GM19351 (cell line): ENCODE measurements around the gene ELMO1.

Experiments used
- ATAC-seq: cut with Tn5 transposase; IDR thresholded peaks from one replicate; pipeline ENCODE4 v1.9.1; 2021; ENCODE audit warnings: mild to moderate bottlenecking, moderate library complexity; ENCODE audit not compliant: unreplicated experiment

Gene ELMO1

GRCh38 chr7:37320140-37320847 is 128.4 kb downstream of the ELMO1 start:
- no peak for ATAC-seq

- no peak for ATAC-seq
These were observed 130.1 kb downstream of the ELMO1 start for GRCh38 chr7:37318541-37318940.

GRCh38 chr7:37315772-37316715 is 132.6 kb downstream of the ELMO1 start:
- no peak for ATAC-seq

GRCh38 chr7:37312608-37313007 is 136.1 kb downstream of the ELMO1 start:
- ATAC-seq = no peak

- peak; percentile 62 for ATAC-seq
These were observed 137.3 kb downstream of the ELMO1 start for GRCh38 chr7:37311355-37311754.

GRCh38 chr7:37310327-37311080 is 138.2 kb downstream of the ELMO1 start:
- no peak for ATAC-seq

- ATAC-seq = no peak
These were observed 139.2 kb downstream of the ELMO1 start for GRCh38 chr7:37309493-37309892.

- no peak for ATAC-seq
These were observed 143.7 kb downstream of the ELMO1 start for GRCh38 chr7:37304921-37305320.

- no peak for ATAC-seq
These were observed 151.1 kb downstream of the ELMO1 start for GRCh38 chr7:37297546-37297945.

- no peak for ATAC-seq
These were observed 153.3 kb downstream of the ELMO1 start for GRCh38 chr7:37295401-37295800.

GRCh38 chr7:37290731-37291130 is 157.9 kb downstream of the ELMO1 start:
- no peak for ATAC-seq

- ATAC-seq = no peak
These were observed 158.9 kb downstream of the ELMO1 start for GRCh38 chr7:37289781-37290180.

GRCh38 chr7:37289367-37289766 is 159.3 kb downstream of the ELMO1 start:
- ATAC-seq = no peak

GRCh38 chr7:37287131-37287855 is 161.4 kb downstream of the ELMO1 start:
- peak; percentile 69 for ATAC-seq

GRCh38 chr7:37286454-37286832 is 162.2 kb downstream of the ELMO1 start:
- no peak for ATAC-seq

- ATAC-seq = no peak
These were observed 162.8 kb downstream of the ELMO1 start for GRCh38 chr7:37285706-37286453.

- no peak for ATAC-seq
These were observed 163.8 kb downstream of the ELMO1 start for GRCh38 chr7:37284805-37285231.

GRCh38 chr7:37284285-37284684 is 164.4 kb downstream of the ELMO1 start:
- ATAC-seq = no peak

- ATAC-seq = no peak
These were observed 164.9 kb downstream of the ELMO1 start for GRCh38 chr7:37283716-37284115.

- no peak for ATAC-seq
These were observed 165.7 kb downstream of the ELMO1 start for GRCh38 chr7:37282927-37283326.
